NCI-H1436 treated with DMSO at 0.1 percent for 48 hours (cell line): ENCODE results near the gene MAGI1.

ENCODE experiments used
- DNase-seq: peaks from one replicate; lab custom pipeline; 2025; lab: John Stamatoyannopoulos, UW

MAGI1 gene

DNA sequence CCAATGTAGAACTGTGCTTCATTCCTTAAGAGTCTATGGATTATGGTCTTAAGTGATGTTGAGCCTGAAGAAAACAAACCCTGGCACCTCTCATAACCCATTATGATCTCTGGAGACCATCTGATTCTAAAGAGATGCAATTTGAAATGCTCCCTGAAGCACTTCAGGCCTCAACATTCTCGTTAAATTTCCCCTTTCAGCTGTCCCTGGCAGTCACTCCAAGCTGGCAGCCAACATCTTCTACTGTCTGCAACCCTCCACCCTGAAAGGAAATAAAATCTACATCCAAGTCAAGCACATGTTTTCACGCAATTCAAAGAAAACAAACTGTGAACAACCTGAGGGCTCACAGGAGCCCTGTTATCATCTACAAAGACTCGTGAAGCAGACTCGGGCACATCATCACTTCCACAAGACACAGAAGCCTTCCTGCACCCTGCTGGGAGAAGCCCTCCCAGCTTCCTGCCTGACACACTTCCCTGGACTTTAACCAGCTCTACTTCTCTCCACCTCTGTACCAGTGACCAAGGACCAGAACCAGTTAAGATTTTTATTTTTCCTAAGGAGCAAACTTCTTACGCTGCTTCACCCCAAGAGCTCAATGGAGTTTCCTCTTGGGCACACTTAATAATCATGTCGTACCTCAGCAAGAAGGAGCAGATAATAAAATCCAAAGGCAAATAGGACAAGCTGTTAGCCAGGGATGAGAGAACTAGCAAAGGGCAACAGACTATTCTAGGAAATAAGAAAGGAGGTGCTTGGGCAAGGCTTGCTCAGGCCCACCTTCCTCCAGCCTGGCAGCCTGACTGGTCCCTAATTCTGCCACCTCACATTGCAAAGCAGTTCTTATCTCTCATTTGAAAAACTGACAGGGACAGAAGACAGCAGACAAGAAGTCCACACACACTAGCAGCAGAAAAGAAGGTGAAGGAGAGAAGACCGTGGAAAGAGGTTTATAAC, 67.1 kb downstream of the MAGI1 start:
- no peak for DNase-seq

DNA sequence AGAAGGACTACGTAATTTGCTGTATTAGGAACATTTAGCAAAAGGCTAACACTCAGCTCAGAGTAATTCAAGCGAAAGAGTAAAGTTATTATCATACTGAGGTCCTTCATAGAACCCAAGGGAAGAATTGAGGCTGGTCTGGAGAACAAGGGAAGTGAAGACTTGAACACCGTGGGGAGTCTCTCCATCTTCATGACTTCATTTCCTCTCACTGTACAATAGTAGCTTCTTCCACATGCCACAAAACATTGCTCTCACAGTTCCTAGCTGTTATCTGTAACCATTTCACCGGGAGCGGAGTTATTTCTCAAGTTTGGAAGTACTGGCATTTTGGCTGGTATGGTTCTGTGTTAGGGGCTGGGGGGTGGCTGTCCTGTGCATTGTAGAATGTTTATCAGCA, 69.7 kb downstream of the MAGI1 start:
- DNase-seq: no peak

DNA sequence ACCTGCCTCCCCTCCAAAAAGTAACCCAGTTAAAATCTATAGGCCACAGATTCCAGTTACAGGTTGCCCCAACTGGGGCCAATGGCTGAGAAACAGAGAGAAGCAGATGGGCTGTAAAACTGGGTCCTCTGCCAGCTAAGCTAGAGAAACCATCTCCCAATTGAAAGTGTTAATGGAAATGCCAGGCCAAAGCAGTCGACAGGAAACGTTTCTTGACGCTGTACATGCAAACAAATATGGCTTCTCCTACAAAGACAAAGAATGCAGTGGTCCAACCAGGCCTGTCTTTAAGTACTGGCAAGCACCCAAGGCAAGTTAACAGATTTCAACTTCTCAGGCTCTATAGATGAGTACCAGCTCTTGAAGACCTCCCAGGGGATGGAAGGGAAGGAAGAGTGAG, 71.3 kb downstream of the MAGI1 start:
- DNase-seq: no peak

DNA sequence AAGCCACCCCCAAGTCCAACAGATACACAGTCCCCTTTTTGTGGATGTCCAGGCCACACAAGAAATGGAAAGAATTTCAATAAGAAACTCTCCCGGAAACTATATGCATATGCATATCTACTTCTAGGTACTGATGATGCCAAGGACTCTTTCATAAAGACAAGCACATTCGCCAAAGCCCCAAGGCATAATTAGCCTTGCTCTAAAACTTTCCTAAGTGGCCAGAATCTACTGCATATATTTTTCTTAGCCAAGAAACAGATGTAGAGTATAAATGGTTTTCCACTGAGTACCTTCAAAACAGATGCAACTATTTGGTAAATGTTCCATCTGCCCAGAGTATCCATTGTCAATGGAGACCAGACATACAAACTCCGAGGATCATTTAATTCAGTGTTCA, 73.9 kb downstream of the MAGI1 start:
- no peak for DNase-seq

DNA sequence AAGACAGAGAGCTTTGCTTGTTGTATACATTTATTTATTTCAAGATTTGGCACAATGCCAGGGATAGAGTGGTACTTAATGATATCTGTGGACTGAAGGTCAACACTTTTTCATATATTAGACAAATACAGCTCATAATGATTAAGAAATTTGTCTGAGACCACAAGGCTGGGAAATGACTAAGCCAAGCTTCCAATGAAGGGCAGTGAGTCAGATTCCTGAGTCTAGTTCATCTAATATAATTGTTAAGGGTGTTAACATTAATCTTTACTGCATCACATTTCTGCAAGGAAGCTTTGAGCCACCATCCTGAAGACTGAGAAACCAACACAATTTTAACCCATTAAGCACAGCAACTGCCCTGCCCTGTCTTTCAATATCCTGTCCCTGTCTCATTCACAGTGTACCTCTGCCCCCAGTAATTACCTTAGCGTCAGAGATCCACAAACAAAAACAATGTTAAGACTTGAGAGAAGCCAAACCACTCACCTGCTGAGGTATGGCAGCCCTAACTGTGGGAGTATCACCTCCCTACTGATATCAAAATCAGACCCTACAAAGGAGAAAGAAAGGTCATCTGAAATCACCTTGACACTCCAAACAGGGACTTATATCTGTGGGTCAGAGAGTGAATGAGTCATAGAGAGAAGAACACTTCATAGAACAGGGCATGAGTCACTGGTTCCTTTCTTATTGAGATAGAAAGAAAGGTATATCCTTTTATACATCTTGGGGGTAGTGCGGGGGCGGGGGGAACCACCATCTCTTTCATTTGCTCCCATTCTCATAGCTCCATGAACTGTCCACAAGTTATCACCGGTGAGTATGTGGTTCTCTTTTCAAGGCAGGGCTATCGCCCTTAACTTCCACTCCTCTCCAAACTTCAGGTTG, 74.7 kb downstream of the MAGI1 start:
- DNase-seq: no peak

DNA sequence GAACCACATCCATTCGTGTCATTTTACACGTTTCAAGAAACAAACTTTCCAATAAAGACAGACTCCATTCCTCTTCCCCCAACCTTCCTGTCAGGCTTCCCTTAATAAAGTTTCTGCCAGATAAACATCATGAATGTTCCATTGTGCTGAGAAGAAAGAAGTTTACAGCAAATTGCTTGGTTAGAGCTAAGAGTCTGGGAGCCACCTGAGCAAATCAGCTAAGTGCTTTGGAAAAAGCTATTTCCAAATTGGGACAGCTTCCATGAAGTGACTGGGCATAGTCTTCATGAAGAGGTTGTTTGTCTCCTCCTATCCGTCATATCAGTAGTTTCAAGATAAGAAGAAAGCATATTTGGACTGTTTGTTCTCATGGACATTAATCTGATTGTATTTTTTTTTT, 77.0 kb downstream of the MAGI1 start:
- no peak for DNase-seq

DNA sequence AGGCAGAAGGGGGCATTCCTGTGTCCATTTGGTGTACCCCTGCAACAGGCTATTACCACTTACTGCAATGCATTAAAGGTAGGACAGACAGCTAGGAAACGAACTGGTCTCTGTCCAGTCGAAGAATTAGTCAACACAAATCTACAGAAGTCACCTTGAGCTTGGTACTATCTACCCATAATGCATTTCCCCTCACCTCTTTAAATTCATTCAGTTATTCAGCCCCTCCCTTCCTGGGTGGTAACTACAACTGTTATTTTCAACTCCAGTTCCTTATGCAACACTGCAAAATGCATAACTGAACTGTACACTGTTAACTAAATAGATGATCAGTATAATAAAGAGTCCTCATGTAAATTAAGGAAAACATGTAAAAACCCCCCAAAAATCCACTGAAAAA, 77.6 kb downstream of the MAGI1 start:
- DNase-seq: no peak

DNA sequence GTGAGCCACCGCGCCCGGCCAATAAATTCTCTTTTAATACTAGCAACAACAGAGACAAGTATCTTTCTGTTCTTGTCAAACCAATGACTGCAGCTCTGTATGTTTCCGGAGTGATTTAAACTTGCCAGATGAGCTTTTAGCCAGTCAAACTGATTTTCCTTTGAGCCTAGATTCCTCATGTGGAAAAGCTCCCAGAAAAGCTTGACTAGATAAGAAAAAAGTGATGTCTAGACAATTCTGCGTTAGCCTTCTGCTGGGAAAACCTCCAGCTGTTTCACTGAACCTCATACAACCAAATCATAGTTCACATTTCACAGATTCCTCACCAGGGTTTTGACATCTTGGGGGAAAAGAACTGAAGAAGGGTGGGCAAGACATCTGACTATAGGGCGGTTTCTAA, 78.6 kb downstream of the MAGI1 start:
- no peak for DNase-seq

DNA sequence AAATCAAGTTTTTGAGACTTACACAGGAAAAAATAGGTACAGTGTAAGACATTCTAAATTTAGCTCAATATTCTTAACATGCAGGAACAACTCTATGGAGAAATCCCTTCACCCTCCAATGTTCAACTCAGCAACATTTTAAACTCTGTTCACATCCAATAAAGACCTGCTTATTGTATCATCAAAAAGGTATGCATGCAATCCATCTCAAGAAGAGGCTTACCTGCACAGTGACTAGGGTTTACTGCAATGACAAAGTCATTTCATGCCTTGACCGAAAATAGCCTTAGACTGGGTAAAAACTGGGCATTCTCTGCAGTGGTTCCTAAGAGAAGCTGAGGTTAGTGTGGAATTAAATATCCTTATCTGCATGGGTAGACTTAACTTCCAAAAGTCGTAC, 80.5 kb downstream of the MAGI1 start:
- no peak for DNase-seq

DNA sequence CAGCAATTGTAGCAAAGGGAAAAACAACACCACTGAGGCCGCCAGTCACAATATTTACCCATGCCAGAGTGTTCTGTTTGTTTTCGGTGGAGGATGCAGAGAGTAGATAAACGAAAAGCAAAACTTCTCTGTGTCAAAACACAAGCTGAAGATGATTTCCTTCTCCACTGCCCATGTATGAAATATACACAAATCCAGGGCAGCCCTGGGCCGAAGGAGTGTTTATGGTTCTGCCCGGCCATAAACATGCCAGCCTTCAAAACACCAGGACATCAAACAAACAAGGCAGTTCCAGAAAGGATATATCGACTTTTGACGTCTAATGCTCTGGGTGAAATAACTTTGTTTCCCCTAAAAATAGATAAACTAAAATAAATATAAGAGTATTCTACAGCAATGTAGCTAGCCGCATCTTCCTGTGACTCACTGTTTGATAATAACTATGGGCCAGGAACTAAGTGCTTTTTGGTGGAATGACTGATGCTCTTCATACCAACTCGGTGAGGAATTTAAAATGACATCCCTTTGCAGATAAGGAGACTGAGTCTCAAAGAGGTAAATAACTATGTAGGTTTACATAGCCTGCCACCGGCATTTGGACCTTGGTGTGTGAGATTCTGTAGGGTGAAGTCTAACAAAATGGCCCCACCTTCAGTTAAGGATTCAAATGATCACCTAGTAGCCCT, 82.8 kb downstream of the MAGI1 start:
- DNase-seq: no peak

DNA sequence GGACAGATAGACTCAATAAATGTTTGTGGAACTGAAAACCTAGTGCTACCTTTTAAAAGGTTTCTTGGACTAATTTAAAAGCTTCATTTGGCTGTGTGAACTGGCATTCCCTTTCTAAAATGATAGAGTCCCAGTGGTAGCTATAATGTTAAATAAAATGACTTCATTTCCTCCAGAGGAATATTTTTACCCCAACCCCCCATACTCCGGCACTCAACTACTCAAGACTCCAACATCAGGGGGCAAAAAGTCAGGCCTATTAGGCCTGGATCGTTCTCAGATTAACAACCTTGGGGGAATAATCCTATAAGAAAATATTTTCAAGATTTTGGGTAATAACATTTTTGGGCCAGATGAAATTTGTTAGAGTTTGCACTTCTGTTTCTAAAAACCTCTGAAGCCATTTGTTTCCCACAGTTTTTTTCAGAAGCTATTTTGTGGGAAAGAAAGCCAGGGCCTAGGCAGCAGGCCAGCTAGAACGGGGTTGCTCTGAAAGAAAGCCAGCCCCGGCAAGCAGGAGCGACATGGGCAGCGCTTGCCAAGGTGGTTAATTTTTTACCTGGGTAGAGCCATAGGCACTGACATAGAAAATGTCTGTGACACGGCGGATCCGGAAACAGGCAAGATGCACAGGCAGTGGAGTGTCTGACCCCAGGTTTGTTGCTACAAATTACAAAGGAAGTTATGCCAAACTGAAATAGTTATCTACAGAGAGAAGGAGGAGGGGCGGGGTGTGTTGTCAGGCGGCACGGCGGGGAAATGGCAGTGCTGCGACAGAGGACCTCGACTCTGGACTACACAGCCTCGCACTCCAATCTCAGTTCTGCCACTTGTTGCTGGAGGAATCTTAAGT, 84.6 kb downstream of the MAGI1 start:
- no peak for DNase-seq

DNA sequence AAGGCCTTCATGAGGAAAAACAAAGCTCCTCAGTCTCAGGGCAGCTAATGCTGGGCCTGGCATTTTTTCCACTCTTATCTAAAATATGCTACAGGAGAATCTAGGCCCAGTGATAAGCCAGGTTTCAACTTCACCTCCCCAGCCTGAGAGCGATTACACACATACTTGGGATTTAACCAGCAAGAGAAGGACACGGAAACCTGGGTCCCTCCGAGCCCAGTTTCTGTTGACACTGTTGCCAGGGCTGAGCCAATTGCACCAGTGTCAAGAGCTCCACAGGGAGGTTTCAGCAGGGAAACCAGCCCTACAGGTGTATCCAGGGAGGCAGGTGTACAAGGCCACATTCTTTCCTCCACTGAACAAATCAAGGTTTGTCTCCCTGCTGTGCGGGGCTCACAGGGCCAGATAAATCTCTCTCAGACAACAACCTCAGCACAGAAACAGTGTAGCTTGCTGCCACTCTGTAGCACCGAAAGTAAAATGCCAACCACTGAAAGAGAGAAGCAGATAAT, 85.4 kb downstream of the MAGI1 start:
- DNase-seq: no peak

DNA sequence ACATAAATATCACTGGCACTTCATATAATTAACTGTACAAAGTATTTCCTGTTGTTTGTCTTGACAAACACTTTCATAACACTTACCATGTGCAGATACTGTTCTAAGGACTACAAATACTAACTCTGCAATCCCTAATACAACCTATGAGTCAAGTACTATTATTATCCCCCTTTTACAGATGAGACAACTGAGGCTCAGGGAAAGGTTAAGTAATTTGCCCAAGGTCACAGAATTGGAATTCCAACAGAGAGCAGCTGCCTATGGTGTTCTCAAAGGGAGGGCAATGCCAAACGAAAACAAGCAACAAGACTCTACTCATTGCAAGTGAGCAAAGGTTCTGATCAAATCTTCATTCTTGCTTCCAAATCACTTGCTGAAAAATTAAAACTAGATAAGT, 85.9 kb downstream of the MAGI1 start:
- DNase-seq: no peak

DNA sequence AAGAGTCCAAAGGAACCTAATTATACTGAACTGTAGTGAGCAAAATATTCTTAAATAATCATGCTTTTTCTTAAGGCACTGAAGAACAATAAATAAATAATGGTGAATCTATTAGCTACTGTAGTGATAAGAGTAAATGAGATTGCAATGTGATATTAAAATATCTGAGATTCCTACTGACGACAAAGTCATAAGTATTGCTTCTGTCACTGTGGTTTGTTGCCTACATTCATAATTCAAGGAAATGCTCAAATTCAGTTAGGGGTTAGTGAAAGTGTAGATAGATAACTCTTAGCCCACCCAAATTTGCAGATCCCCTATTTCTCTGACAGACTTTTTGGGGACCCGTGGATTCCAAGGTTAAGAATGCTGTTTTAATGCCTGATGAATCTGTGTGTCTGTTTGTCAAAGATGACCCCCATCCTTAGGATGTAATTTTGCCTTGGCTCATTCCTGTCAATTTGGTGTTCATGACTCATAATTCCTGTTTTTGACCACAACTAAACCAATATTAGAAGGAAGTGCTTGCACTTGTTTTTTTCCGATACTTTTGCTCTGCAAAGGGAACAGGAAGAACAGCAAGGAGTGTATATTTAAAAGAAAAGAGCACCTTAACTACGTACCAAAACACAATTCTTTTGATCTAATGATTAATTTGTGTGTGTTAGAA, 86.7 kb downstream of the MAGI1 start:
- no peak for DNase-seq

DNA sequence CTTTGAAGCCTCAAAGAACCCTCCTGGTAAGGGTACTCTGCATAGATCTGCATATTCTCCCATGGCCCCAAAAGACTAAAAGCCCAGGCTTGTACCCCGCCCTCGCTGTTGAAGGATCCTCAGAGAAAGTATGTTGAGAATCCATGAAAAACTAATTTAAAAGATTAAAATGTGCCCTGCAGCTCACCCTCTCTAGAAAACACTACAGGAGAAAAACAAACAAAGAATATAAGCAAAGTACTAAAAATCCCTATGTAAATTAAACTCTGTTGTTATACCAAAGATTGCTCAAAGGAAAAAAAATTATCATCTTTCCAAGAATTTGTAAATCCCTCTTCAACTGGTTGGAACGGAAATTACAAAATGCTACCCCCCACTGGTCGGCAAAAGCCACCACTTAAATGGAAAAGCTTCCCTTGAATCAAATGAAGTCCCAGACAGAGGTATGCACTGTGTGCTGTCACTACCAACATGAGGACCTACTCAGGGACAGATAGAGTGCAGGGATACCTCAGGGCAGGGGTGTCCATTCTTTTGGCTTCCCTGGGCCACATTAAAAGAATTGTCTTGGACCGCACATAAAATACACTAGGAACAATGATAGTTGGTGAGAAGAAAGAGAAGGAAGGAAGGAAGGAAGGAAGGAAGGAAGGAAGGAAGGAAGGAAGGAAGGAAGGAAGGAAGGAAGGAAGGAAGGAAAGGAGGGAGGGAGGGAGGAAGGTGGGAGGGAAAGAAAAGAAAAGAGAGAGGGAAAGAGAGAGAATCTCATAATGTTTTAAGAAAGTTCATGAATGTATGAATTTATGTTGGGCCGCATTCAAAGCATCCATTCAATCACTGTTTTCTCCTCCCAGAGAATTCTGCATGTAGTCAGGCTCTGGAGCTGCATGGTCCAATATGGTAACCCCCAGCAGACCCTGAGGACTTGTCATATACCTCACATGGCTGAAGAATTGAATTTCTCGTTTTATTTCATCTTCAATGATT, 88.1 kb downstream of the MAGI1 start:
- no peak for DNase-seq

DNA sequence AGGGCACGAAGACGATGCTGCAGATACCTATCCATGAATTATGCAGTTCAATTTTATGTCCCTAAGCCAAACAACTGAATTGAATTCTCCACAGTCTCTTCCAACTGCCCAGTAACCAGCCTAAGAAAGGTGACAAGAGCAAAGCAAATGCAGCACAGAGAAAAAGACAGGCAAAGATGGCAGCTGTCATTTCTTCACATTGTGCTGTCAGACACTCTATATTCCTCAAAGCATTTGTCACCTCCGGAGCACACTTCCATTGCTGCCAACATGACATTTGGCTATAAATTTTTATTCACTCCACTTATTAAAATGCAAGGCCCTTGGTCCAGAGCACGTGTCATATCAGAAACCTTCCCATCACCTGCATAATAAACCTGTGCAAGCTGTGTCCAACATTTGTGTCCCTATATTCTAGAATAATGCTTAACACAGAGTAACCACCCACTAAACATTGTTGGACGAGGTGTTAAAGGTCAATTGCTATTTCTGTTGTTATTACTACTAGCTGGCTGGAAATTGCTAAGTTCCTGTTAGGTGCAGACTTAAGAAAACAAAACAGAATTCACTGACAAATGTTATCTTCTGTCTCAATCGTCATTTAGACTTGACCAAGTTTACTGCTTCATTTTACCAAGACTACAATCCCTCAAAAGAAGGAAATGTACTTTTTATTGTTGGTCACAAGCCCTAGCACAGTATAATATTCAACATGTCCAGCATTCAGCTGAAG, 89.7 kb downstream of the MAGI1 start:
- DNase-seq: no peak

DNA sequence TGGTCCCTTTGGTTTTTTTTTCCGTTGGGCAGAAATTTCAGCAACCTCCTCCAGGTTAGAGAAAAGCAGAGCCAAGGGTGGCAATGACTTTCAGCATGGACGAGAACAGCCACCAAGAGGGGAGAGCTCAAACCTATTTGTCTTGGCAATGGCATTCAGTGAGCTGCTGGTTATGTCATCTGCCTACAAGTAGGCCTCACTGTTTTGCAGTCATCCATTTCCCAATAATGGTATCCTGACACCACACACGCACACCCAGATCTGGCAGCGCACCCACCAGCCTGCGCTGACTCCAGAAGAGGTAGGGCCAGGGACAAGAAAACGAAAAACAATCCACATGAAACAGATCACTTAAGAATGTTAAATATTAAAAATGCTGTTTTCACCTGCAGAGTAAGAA, 92.3 kb downstream of the MAGI1 start:
- no peak for DNase-seq

DNA sequence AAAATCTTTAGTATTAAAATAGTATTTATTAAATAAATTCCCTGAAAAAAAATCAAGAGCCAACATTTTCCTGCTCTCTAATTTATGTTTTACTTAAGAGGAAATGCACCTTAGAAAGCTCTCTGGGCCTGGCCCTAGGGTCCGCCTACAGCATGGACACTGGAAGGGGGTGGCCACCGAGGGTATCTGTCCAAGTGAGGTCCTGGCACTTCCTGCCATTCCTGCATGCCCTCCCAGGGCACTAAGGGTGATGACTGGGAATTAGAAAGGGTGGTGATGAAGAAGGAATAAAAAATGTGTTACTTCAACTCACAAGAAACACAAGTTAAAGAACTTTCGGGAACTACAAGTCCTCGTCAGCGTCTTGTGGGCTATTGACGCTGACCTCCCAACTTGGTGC, 92.8 kb downstream of the MAGI1 start:
- DNase-seq: no peak

DNA sequence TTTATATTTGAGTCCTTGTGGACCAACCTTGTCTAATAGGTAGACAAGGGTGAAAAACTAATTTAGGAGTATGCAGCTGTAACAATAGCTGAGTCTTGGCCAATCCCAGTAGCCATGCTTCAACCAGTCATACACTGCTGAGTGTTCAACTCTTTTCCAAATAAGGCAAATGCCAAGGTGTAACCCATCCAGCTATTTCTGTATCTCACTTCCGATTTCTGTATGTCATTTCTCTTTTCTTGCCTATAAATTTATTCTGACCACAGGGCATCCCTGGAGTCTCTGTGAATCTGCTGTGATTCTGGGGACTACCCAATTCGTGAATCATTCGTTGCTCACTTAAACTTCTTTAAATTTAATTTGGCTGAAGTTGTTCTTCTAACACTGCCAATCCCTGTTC, 93.2 kb downstream of the MAGI1 start:
- DNase-seq: no peak
